ENCODE measurements around the gene TBX3. TPM values are rescaled to one million over a fixed set of nuclear protein-coding genes. Genes with fewer than 3 reads are reported as not detected.

Gene TBX3
- polyA plus RNA-seq, 4 donors: 18.8 to 104 (median 61.3) TPM

DNA sequence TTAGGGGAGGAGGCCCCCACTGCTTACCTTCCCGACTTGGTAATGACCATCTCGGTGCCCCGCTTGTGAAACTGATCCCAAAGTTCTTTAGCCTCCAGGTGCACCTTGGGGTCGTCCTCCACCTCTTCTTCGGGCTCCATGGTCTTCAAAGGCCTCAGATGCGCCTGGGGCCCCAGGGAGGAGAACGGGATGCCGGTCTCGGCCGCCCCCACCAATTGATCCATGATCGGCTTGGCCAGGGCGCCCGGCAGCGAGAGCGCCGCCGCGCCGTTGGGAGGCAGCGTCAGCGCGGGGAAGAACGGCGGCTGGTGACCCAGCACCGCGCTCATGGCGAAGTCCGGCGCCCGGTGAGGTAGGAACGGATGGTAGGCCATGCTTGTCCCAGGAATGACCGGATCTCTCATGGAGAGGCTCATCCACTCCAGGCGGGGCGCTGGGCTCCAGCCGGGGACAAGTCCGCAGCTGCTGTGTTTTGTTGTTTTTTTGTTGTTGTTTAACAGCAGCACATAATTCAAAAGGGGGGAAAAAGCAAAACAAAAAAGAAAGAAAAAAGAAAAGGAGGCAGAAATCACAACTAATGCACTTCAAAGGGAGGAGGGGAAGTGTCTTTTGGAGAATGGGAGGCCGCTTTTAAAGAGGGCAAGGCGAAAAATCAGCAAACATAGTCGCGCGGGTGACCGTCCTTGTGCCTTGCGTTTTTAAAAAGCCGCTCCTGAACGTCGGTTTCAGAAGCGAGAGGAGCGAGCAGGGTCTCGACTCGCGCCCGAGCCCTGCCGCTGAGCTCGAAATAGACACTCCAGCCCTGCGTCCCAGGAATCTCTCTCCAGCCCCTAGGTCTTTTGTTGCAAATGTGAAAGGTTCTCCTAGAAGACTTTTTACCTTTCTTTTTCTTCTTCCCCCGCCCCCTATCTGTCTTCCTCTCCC is 928 bp downstream of the TBX3 start:
- Histone ChIP-seq H3K9me3 (ENCODE audit: control insufficient read depth in 2 of 2, insufficient read depth in 1 of 2, low read depth in 1 of 2, low read length in 1 of 2) (no peaks in the 10 kb centered on the region), H3K4me1 (ENCODE audit: control insufficient read depth in 3 of 3, insufficient read depth in 2 of 3, low read depth in 1 of 3, low read length in 2 of 3) (peaks cover 0 to 23% (median 0%) of the 10 kb centered on the region in 3 donors), H3K27ac (ENCODE audit: low read depth in 1 of 3, low read length in 2 of 3) (peak overlapping the region; percentile 95 to 97 (median 96)), H3K4me3 (ENCODE audit: low read depth in 1 of 3, low read length in 3 of 3) (peak overlapping the region; percentile 51 to 93 (median 84)), H3K36me3 (ENCODE audit: control insufficient read depth in 3 of 3, insufficient read depth in 2 of 3, low read depth in 1 of 3, low read length in 3 of 3) (peaks cover 0 to 12% (median 5%) of the 10 kb centered on the region in 3 donors), H3K27me3 (ENCODE audit: control insufficient read depth in 3 of 3, insufficient read depth in 3 of 3, low read length in 3 of 3) (peaks cover 0 to 30% (median 11%) of the 10 kb centered on the region in 3 donors)
- 1 to 5% (median 2%) methylated on average over 56 of the region's 56 CpGs for WGBS, 3 donors
- DNase-seq (peak; percentile 50 to 75), FAIRE-seq (no peak)

DNA sequence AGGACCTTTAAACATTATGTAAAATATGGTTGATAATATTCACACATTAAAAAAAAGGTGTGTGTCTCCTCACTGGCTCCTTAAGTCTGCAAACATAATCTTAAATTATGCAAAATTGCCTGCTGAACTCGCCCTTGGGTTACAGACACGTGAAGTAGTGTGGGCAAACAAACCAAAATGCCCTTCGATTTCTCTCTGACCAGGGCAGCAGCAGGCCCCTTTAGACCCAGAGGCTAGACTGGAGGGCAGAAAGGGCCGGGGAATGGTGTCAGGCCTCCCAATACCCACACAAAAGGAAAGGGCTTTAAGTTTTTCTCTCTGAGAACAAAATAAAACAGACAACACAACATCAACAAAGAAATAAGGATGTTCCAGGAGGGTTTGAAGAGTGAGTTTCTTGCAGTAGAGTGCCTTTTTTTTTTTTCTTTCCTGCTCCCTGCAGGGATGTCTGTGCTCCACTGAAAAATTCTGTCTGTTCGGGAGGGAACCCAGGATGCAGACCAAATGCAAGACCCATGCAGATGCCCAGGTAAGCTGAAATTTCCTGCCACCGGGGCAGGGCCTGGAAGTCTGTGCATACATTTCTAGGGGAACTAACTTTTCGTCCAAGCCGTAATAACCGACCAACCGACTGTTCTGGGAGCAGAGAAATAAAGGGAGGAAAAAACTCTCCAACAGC is 1.7 kb downstream of the TBX3 start:
- Histone ChIP-seq H3K36me3 (ENCODE audit: control insufficient read depth in 3 of 3, insufficient read depth in 2 of 3, low read depth in 1 of 3, low read length in 3 of 3) (peaks cover 0 to 12% (median 5%) of the 10 kb centered on the region in 3 donors), H3K9me3 (ENCODE audit: control insufficient read depth in 2 of 2, insufficient read depth in 1 of 2, low read depth in 1 of 2, low read length in 1 of 2) (no peaks in the 10 kb centered on the region), H3K4me1 (ENCODE audit: control insufficient read depth in 3 of 3, insufficient read depth in 2 of 3, low read depth in 1 of 3, low read length in 2 of 3) (peaks cover 0 to 21% (median 0%) of the 10 kb centered on the region in 3 donors), H3K27me3 (ENCODE audit: control insufficient read depth in 3 of 3, insufficient read depth in 3 of 3, low read length in 3 of 3) (peaks cover 0 to 23% (median 11%) of the 10 kb centered on the region in 3 donors), H3K27ac (ENCODE audit: low read depth in 1 of 3, low read length in 2 of 3) (peak overlapping the region; percentile 95 to 97 (median 96)), H3K4me3 (ENCODE audit: low read depth in 1 of 3, low read length in 3 of 3) (peak overlapping the region; percentile 51 to 93 (median 84))
- DNase-seq (peak in 1 of 2 donors; percentile 48), FAIRE-seq (no peak)
- WGBS, 3 donors: 9 to 18% (median 12%) methylated on average over 10 of the region's 10 CpGs

DNA sequence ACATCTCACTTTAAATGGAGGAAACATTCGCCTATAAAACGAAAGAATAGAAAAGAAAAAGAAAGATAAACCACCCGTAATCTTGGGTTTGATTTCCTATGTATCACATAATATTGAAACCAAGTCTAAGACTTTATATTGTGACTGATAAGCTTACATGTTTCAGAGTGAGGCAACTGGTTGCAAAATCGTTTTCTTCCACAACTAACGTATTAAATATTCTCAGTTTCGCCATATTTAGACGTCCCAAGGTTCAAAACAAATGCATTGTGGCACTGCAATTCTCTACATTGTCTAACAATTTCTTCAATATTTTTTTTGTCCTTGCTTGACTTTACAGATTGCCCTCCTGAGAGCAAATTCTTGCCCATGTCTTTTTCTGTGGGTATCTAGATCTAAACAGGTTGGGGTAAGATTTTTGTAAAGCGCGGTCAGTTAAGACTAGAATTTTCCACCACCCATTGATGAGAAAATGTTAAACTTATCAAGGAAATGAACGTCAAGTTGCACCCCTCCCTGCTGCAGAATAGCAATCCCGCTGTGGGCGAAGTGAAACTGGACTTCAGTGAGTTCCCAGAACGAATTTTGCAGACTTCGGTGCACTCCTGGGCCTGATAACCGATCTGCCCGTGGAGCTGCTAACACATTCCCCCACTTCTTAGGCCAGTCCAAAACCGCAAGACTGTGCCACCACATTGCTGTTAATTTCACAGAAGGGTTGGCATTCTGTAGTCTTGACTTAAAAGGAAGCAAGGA is 2.7 kb downstream of the TBX3 start:
- 5 to 19% (median 10%) methylated on average over 17 of the region's 17 CpGs for WGBS, 3 donors
- no peaks in the 10 kb centered on the region for H3K9me3 ChIP-seq (ENCODE audit: control insufficient read depth in 2 of 2, insufficient read depth in 1 of 2, low read depth in 1 of 2, low read length in 1 of 2)
- DNase-seq: peak; percentile 58 to 61
- H3K27ac ChIP-seq (ENCODE audit: low read depth in 1 of 3, low read length in 2 of 3): peak overlapping the region; percentile 54 to 97 (median 71)
- peaks cover 0 to 16% (median 8%) of the 10 kb centered on the region in 3 donors for H3K36me3 ChIP-seq (ENCODE audit: control insufficient read depth in 3 of 3, insufficient read depth in 2 of 3, low read depth in 1 of 3, low read length in 3 of 3)
- H3K4me1 ChIP-seq (ENCODE audit: control insufficient read depth in 3 of 3, insufficient read depth in 2 of 3, low read depth in 1 of 3, low read length in 2 of 3): peaks cover 0 to 12% (median 0%) of the 10 kb centered on the region in 3 donors
- H3K4me3 ChIP-seq (ENCODE audit: low read depth in 1 of 3, low read length in 3 of 3): peak overlapping the region; percentile 10 to 93 (median 84)
- no peak for FAIRE-seq
- H3K27me3 ChIP-seq (ENCODE audit: control insufficient read depth in 3 of 3, insufficient read depth in 3 of 3, low read length in 3 of 3): peaks cover 0 to 13% (median 3%) of the 10 kb centered on the region in 3 donors

GRCh38 chr12:114680604-114681069 is 3.3 kb downstream of the TBX3 start:
- peaks cover 0 to 12% (median 0%) of the 10 kb centered on the region in 3 donors for H3K4me1 ChIP-seq (ENCODE audit: control insufficient read depth in 3 of 3, insufficient read depth in 2 of 3, low read depth in 1 of 3, low read length in 2 of 3)
- peak overlapping the region in 2 of 3 donors; percentile 84 to 93 for H3K4me3 ChIP-seq (ENCODE audit: low read depth in 1 of 3, low read length in 3 of 3)
- H3K27ac ChIP-seq (ENCODE audit: low read depth in 1 of 3, low read length in 2 of 3): peak overlapping the region; percentile 54 to 97 (median 74)
- FAIRE-seq (no peak), DNase-seq (no peak)
- H3K27me3 ChIP-seq (ENCODE audit: control insufficient read depth in 3 of 3, insufficient read depth in 3 of 3, low read length in 3 of 3): peaks cover 0 to 7% (median 3%) of the 10 kb centered on the region in 3 donors
- peaks cover 0 to 23% (median 8%) of the 10 kb centered on the region in 3 donors for H3K36me3 ChIP-seq (ENCODE audit: control insufficient read depth in 3 of 3, insufficient read depth in 2 of 3, low read depth in 1 of 3, low read length in 3 of 3)
- H3K9me3 ChIP-seq (ENCODE audit: control insufficient read depth in 2 of 2, insufficient read depth in 1 of 2, low read depth in 1 of 2, low read length in 1 of 2): no peaks in the 10 kb centered on the region
- WGBS, 3 donors: 11 to 34% (median 12%) methylated on average over 11 of the region's 11 CpGs

GRCh38 chr12:114679942-114680341 is 4.0 kb downstream of the TBX3 start:
- Histone ChIP-seq H3K9me3 (ENCODE audit: control insufficient read depth in 2 of 2, insufficient read depth in 1 of 2, low read depth in 1 of 2, low read length in 1 of 2) (no peaks in the 10 kb centered on the region), H3K36me3 (ENCODE audit: control insufficient read depth in 3 of 3, insufficient read depth in 2 of 3, low read depth in 1 of 3, low read length in 3 of 3) (peaks cover 0 to 26% (median 8%) of the 10 kb centered on the region in 3 donors), H3K4me1 (ENCODE audit: control insufficient read depth in 3 of 3, insufficient read depth in 2 of 3, low read depth in 1 of 3, low read length in 2 of 3) (peaks cover 0 to 6% (median 0%) of the 10 kb centered on the region in 3 donors), H3K27me3 (ENCODE audit: control insufficient read depth in 3 of 3, insufficient read depth in 3 of 3, low read length in 3 of 3) (peaks cover 0 to 2% (median 0%) of the 10 kb centered on the region in 3 donors), H3K27ac (ENCODE audit: low read depth in 1 of 3, low read length in 2 of 3) (peak overlapping the region in 2 of 3 donors; percentile 17 to 97), H3K4me3 (ENCODE audit: low read depth in 1 of 3, low read length in 3 of 3) (peak overlapping the region in 2 of 3 donors; percentile 84 to 93)
- DNase-seq: no peak
- FAIRE-seq: no peak
- WGBS, 3 donors: 30 to 52% (median 39%) methylated on average over 11 of the region's 11 CpGs

DNA sequence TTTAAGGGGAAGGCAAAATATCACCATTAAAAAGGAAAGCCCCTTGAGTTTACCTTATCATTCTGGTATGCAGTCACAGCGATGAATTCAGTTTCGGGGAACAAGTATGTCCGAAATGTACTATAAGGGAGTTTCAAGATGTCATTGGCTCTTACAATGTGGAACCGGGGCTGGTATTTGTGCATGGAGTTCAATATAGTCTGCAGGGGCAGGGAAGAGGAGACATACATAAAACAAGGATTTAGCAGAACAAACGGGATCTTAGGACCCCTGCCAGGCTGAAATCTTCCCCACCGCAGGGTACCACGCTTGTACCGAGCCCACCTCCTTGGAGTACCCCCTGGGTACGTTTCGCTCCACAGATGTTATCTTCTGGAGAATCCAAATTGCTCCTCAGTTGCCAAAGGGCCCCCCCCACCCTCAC is 4.5 kb downstream of the TBX3 start:
- Histone ChIP-seq H3K36me3 (ENCODE audit: control insufficient read depth in 3 of 3, insufficient read depth in 2 of 3, low read depth in 1 of 3, low read length in 3 of 3) (peaks cover under 1 to 30% (median 10%) of the 10 kb centered on the region in 3 donors), H3K27ac (ENCODE audit: low read depth in 1 of 3, low read length in 2 of 3) (no peak overlapping the region), H3K9me3 (ENCODE audit: control insufficient read depth in 2 of 2, insufficient read depth in 1 of 2, low read depth in 1 of 2, low read length in 1 of 2) (no peaks in the 10 kb centered on the region), H3K4me3 (ENCODE audit: low read depth in 1 of 3, low read length in 3 of 3) (peak overlapping the region in 2 of 3 donors; percentile 84 to 93), H3K4me1 (ENCODE audit: control insufficient read depth in 3 of 3, insufficient read depth in 2 of 3, low read depth in 1 of 3, low read length in 2 of 3) (peaks cover 0 to 6% (median 0%) of the 10 kb centered on the region in 3 donors), H3K27me3 (ENCODE audit: control insufficient read depth in 3 of 3, insufficient read depth in 3 of 3, low read length in 3 of 3) (no peaks in the 10 kb centered on the region)
- FAIRE-seq: no peak
- no peak for DNase-seq
- 66 to 77% (median 72%) methylated on average over 10 of the region's 10 CpGs for WGBS, 3 donors

DNA sequence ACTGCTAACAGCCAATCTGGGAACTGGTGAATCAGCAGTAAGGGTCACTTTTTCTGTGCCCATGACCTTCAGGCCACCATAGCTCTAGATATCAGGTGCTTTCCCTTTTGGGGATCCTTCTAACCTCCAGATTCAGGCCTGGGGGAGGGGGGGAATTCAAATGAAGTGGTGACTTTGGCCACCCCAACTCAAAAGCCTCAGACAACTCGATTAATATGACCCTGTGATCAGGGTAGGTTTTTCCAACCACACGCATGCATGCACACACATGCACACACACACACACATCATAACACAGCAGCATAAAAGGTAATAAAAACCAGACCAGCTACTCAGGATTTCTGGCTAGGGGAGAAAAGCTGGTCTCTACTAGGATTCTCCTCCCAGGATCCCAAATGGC is 5.3 kb downstream of the TBX3 start:
- peak overlapping the region in 2 of 3 donors; percentile 84 to 93 for H3K4me3 ChIP-seq (ENCODE audit: low read depth in 1 of 3, low read length in 3 of 3)

More for the DNA sequence above, 5.3 kb downstream of the TBX3 start:
- DNase-seq (no peak), FAIRE-seq (no peak)
- Histone ChIP-seq H3K9me3 (ENCODE audit: control insufficient read depth in 2 of 2, insufficient read depth in 1 of 2, low read depth in 1 of 2, low read length in 1 of 2) (no peaks in the 10 kb centered on the region), H3K27ac (ENCODE audit: low read depth in 1 of 3, low read length in 2 of 3) (peak overlapping the region in 1 of 3 donors; percentile 15), H3K36me3 (ENCODE audit: control insufficient read depth in 3 of 3, insufficient read depth in 2 of 3, low read depth in 1 of 3, low read length in 3 of 3) (peaks cover 2 to 36% (median 10%) of the 10 kb centered on the region in 3 donors), H3K27me3 (ENCODE audit: control insufficient read depth in 3 of 3, insufficient read depth in 3 of 3, low read length in 3 of 3) (no peaks in the 10 kb centered on the region), H3K4me1 (ENCODE audit: control insufficient read depth in 3 of 3, insufficient read depth in 2 of 3, low read depth in 1 of 3, low read length in 2 of 3) (peaks cover 0 to 6% (median 0%) of the 10 kb centered on the region in 3 donors)
- WGBS, 3 donors: 54 to 62% (median 61%) methylated on average over 2 of the region's 2 CpGs

Measured in small intestine (tissue), 7 donors.